ENCODE results near the gene DOP1B.
"Not testable (repeated sequence)": the region's sequence is repeated elsewhere in the genome, so short reads cannot be mapped to it uniquely, and the experiment has no call there.

DOP1B gene

DNA sequence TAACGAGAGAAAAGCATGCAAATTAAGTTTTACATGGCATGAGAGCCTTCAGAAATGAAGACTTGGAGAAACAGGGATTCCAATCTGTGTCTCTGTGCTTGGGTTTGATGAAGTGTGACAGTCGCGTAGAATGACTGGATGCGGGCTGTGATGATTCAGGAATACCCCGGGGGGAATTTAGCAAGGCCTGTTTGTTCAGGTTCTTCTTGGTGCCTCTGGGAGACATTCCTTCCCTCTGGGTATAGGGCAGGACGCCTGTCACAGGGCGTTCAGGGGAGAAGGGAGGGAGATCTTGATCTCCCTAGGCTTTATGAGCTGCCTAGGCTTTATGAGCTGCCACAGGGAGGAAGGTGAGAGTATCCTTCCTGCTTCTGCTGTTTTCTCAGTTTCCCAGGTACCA lies 36.6 kb downstream of the DOP1B start:
- Mint-ChIP-seq H3K27me3 (ENCODE audit: low read depth) (no peaks in the 10 kb centered on the region), H3K36me3 (ENCODE audit: low read depth) (peaks cover 5% of the 10 kb centered on the region), H3K4me1 (no peaks in the 10 kb centered on the region), H3K4me3 (no peak overlapping the region), H3K9me3 (peaks cover 3% of the 10 kb centered on the region), H3K27ac (no peak overlapping the region)
- TF ChIP-seq, protein P1, sequence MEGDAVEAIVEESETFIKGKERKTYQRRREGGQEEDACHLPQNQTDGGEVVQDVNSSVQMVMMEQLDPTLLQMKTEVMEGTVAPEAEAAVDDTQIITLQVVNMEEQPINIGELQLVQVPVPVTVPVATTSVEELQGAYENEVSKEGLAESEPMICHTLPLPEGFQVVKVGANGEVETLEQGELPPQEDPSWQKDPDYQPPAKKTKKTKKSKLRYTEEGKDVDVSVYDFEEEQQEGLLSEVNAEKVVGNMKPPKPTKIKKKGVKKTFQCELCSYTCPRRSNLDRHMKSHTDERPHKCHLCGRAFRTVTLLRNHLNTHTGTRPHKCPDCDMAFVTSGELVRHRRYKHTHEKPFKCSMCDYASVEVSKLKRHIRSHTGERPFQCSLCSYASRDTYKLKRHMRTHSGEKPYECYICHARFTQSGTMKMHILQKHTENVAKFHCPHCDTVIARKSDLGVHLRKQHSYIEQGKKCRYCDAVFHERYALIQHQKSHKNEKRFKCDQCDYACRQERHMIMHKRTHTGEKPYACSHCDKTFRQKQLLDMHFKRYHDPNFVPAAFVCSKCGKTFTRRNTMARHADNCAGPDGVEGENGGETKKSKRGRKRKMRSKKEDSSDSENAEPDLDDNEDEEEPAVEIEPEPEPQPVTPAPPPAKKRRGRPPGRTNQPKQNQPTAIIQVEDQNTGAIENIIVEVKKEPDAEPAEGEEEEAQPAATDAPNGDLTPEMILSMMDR (IDR thresholded peaks at IDR 0.05; ENCODE audit: unreplicated experiment in 3 of 3), result no peak

DNA sequence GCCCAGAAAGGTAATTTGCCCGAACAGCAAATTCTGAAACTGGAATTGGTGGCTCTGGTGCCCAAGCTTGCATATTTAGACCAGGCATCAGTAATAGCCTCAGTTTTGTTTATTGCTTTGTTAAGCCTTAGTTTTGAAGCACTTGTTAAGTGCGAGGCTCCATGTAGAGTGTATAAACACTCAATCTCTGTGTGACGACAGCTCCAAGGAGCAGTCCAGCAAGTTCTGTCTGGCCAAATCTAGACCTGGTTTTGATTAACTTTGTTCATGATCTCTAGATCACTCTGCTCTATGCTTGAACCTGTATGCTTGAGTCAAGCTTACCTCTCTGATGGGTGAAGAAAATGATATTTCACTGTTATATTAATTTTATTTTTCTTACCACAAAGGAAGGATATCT lies 37.4 kb downstream of the DOP1B start:
- Mint-ChIP-seq H3K4me3 (no peak overlapping the region), H3K36me3 (ENCODE audit: low read depth) (peaks cover 5% of the 10 kb centered on the region), H3K4me1 (no peaks in the 10 kb centered on the region)

DNA sequence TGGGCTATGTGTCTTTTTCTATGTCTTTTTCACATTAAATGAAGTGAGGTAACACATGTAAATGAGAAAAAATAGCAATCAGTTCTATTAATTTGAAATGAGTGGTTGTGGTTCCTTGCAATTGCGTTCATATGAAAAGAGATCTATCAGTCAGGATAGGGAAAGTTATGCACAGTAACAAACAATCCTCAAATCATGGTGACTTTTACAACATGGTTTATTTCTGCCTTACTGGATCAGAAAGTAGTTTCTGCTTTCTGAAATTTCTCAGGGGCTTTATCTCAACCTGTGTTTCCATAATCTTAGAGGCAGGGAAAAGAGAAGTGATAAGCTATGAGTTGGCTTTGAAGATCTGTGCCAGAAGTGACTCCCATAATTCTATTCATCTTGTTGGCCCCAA lies 39.0 kb downstream of the DOP1B start:
- TF ChIP-seq, protein P1 (IDR thresholded peaks at IDR 0.05; ENCODE audit: unreplicated experiment in 3 of 3), result no peak
- Mint-ChIP-seq H3K27me3 (ENCODE audit: low read depth) (no peaks in the 10 kb centered on the region), H3K4me3 (no peak overlapping the region)

More for the DNA sequence above, 37.4 kb downstream of the DOP1B start:
- H3K27ac Mint-ChIP-seq, result no peak overlapping the region
- no peaks in the 10 kb centered on the region for H3K27me3 Mint-ChIP-seq (ENCODE audit: low read depth)
- peaks cover 3% of the 10 kb centered on the region for H3K9me3 Mint-ChIP-seq
- TF ChIP-seq, protein P1 (IDR thresholded peaks at IDR 0.05; ENCODE audit: unreplicated experiment in 3 of 3), result no peak

DNA sequence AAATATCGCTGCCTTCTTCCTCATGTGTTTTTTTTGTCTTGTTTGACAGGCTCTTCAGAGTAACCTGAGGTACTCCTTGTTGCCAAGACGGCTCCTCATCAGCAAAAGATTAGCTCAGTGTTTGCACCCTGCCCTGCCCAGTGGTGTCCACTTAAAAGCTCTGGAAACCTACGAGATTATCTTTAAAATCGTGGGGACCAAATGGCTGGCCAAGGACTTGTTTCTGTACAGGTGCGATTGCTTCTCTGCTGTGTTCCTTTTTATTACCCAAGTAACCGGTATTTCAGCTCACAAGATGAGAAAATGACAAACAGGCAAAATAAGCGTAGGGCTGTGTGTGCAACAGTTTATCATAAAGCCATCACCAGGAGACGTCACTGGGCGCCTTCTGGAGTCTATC lies 42.4 kb downstream of the DOP1B start:
- H3K4me1 Mint-ChIP-seq, result no peaks in the 10 kb centered on the region
- H3K36me3 Mint-ChIP-seq (ENCODE audit: low read depth), result peaks cover 8% of the 10 kb centered on the region
- H3K27ac Mint-ChIP-seq, result no peak overlapping the region
- no peak overlapping the region for H3K4me3 Mint-ChIP-seq
- TF ChIP-seq, protein P1 (IDR thresholded peaks at IDR 0.05; ENCODE audit: unreplicated experiment in 3 of 3), result no peak
- peaks cover 3% of the 10 kb centered on the region for H3K9me3 Mint-ChIP-seq
- H3K27me3 Mint-ChIP-seq (ENCODE audit: low read depth), result peaks cover 4% of the 10 kb centered on the region

More for the DNA sequence above, 39.0 kb downstream of the DOP1B start:
- peaks cover 3% of the 10 kb centered on the region for H3K9me3 Mint-ChIP-seq
- no peak overlapping the region for H3K27ac Mint-ChIP-seq
- no peaks in the 10 kb centered on the region for H3K4me1 Mint-ChIP-seq
- H3K36me3 Mint-ChIP-seq (ENCODE audit: low read depth), result peaks cover 5% of the 10 kb centered on the region

DNA sequence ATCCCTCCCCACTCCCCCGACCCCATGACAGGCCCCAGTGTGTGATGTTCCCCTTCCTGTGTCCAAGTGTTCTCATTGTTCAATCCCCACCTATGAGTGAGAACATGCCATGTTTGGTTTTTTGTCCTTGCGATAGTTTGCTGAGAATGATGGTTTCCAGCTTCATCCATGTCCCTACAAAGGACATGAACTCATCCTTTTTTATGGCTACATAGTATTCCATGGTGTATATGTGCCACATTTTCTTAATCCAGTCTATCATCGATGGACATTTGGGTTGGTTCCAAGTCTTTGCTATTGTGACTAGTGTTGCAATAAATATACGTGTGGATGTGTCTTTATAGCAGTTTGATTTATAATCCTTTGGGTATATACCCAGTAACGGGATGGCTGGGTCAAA lies 43.0 kb downstream of the DOP1B start:
- H3K27ac Mint-ChIP-seq; H3K4me3 Mint-ChIP-seq; H3K27me3 Mint-ChIP-seq (ENCODE audit: low read depth); H3K36me3 Mint-ChIP-seq (ENCODE audit: low read depth); H3K9me3 Mint-ChIP-seq; H3K4me1 Mint-ChIP-seq: not testable (repeated sequence)

DNA sequence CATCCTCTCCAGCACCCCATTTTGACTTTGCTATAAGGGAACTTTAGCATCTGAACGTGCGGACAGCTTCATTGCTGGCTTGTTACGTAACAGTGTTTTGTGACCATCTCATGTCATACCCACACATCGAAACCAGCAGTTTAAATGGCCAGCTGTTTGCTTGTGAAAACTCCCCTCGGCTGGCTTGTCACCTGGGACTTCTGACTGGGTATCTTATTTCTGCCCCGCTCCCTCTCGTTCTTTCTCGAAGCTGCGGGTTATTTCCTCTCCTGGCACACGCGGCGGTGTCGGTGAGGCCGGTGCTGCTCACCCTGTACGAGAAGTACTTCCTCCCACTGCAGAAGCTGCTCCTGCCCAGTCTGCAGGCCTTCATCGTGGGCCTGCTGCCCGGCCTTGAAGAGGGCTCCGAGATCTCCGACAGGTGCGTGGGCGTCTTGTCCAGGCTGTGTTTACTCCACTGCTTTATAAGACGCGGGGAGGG lies 43.5 kb downstream of the DOP1B start:
- Mint-ChIP-seq H3K4me1 (no peaks in the 10 kb centered on the region), H3K27me3 (ENCODE audit: low read depth) (peaks cover 4% of the 10 kb centered on the region), H3K4me3 (no peak overlapping the region), H3K36me3 (ENCODE audit: low read depth) (peaks cover 8% of the 10 kb centered on the region), H3K9me3 (peaks cover 3% of the 10 kb centered on the region), H3K27ac (no peak overlapping the region)
- TF ChIP-seq, protein P1 (IDR thresholded peaks at IDR 0.05; ENCODE audit: unreplicated experiment in 3 of 3), result no peak
